Measurements from ENCODE around the gene BBS9.

DNA sequence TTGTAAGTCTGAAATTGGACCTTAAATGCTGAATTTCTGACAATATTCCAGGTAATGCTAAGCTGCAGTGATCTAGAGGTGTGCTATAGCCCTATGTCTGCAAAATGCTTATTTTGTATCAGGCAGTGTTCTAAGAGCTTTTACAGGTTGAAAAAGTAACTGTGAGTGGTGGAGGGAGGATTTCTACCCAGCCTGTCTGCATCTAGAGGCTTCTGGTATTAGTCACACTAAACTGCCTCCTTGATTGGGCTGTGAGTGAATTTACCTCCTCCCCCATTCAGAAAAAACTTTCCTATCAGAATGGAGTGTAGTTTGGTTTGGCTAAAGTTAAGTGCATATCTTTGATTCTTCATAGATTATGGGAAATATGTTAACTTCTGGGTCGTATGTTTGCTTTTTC, 56.8 kb downstream of the BBS9 start:
- TF ChIP-seq EP300 (conservative IDR thresholded peaks at IDR 0.05; ENCODE audit: poor library complexity, severe bottlenecking) (no peak), MXI1 (conservative IDR thresholded peaks at IDR 0.05; ENCODE audit: poor library complexity, severe bottlenecking) (no peak), POLR2AphosphoS5 (IDR thresholded peaks at IDR 0.05) (no peak)
- TF ChIP-seq, protein P1, sequence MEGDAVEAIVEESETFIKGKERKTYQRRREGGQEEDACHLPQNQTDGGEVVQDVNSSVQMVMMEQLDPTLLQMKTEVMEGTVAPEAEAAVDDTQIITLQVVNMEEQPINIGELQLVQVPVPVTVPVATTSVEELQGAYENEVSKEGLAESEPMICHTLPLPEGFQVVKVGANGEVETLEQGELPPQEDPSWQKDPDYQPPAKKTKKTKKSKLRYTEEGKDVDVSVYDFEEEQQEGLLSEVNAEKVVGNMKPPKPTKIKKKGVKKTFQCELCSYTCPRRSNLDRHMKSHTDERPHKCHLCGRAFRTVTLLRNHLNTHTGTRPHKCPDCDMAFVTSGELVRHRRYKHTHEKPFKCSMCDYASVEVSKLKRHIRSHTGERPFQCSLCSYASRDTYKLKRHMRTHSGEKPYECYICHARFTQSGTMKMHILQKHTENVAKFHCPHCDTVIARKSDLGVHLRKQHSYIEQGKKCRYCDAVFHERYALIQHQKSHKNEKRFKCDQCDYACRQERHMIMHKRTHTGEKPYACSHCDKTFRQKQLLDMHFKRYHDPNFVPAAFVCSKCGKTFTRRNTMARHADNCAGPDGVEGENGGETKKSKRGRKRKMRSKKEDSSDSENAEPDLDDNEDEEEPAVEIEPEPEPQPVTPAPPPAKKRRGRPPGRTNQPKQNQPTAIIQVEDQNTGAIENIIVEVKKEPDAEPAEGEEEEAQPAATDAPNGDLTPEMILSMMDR (IDR thresholded peaks at IDR 0.05; ENCODE audit: poor library complexity, severe bottlenecking) = no peak
- TF ChIP-seq, protein P2, sequence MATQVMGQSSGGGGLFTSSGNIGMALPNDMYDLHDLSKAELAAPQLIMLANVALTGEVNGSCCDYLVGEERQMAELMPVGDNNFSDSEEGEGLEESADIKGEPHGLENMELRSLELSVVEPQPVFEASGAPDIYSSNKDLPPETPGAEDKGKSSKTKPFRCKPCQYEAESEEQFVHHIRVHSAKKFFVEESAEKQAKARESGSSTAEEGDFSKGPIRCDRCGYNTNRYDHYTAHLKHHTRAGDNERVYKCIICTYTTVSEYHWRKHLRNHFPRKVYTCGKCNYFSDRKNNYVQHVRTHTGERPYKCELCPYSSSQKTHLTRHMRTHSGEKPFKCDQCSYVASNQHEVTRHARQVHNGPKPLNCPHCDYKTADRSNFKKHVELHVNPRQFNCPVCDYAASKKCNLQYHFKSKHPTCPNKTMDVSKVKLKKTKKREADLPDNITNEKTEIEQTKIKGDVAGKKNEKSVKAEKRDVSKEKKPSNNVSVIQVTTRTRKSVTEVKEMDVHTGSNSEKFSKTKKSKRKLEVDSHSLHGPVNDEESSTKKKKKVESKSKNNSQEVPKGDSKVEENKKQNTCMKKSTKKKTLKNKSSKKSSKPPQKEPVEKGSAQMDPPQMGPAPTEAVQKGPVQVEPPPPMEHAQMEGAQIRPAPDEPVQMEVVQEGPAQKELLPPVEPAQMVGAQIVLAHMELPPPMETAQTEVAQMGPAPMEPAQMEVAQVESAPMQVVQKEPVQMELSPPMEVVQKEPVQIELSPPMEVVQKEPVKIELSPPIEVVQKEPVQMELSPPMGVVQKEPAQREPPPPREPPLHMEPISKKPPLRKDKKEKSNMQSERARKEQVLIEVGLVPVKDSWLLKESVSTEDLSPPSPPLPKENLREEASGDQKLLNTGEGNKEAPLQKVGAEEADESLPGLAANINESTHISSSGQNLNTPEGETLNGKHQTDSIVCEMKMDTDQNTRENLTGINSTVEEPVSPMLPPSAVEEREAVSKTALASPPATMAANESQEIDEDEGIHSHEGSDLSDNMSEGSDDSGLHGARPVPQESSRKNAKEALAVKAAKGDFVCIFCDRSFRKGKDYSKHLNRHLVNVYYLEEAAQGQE (IDR thresholded peaks at IDR 0.05; ENCODE audit: borderline replicate concordance) = no peak

All from neural cell (in vitro differentiated cells).